Transverse colon (tissue), 4 donors: ENCODE results near the gene ACSF3. TPM values are rescaled to one million over a fixed set of nuclear protein-coding genes. Genes with fewer than 3 reads are reported as not detected.
A peak's percentile ranks its signal among the peaks of the same experiment; 100 is the strongest.

Experiments used
- DNase-seq: peaks from one replicate; pipeline ENCODE4 v3.0.0-alpha.2; 2019
- H3K27ac ChIP-seq, 4 donors: fragments of 200-600 bp; sonication (generic); 2 replicates each; pipeline ENCODE4 v1.5.1; 2016 to 2018; ENCODE audit warnings: inconsistent platforms in 4 of 4
- H3K27me3 ChIP-seq: fragments of 200-600 bp; sonication (generic); 2 replicates; pipeline ENCODE4 v1.5.1; 2017; ENCODE audit warnings: inconsistent platforms
- H3K36me3 ChIP-seq, 4 donors: fragments of 200-600 bp; sonication (generic); 2 replicates each; pipeline ENCODE4 v1.5.1; 2017 to 2019; ENCODE audit warnings: inconsistent platforms in 4 of 4
- H3K4me1 ChIP-seq, 4 donors: fragments of 200-600 bp; sonication (generic); 2 replicates each; pipeline ENCODE4 v1.5.1; 2017 to 2020; ENCODE audit warnings: inconsistent platforms in 4 of 4
- H3K4me3 ChIP-seq, 4 donors: fragments of 200-600 bp; sonication (generic); 1 replicate in 1 of 4; 2 replicates in 3 of 4; pipeline versions ENCODE4 v1.5.1 to v1.6.1; 2017 to 2019; ENCODE audit warnings: inconsistent platforms in 4 of 4
- H3K9me3 ChIP-seq, 2 donors: fragments of 200-600 bp; sonication (generic); 2 replicates each; pipeline ENCODE4 v1.5.1; 2017 to 2019; ENCODE audit warnings: inconsistent platforms in 2 of 2
- CTCF ChIP-seq, 5 experiments: fragments of 200-600 bp in 3 of 5; fragments of 450-650 bp in 2 of 5; sonication (generic) in 3 of 5; IDR thresholded peaks; 1 replicate in 2 of 5; 2 replicates in 3 of 5; pipeline ENCODE4 v1.5.1; 2016 to 2017; ENCODE audit warnings: antibody characterized with exemption in 5 of 5, inconsistent platforms in 3 of 5, mild to moderate bottlenecking in 2 of 5, moderate library complexity in 1 of 5
- EP300 ChIP-seq: sonication (generic); formaldehyde crosslinking; IDR thresholded peaks from one replicate; pipeline ENCODE4 v1.6.1; 2017; ENCODE audit warnings: antibody characterized with exemption, low read depth
- POLR2A ChIP-seq: fragments of 450-650 bp; IDR thresholded peaks from one replicate; pipeline ENCODE4 v1.6.1; 2016; ENCODE audit warnings: antibody characterized with exemption, mild to moderate bottlenecking, moderate library complexity
- POLR2AphosphoS5 ChIP-seq, 3 donors: sonication (generic); formaldehyde crosslinking; IDR thresholded peaks; one replicate each; pipeline ENCODE4 v1.6.1; 2016; ENCODE audit warnings: antibody characterized with exemption in 3 of 3
- WGBS, 2 donors: methylation state at CpG; one replicate each; pipeline ENCODE4 v1.1.5; 2018; ENCODE audit warnings: low coverage in 1 of 2; 5-methylcytosine and 5-hydroxymethylcytosine counted together
- in situ Hi-C, 4 donors: fragments of 200-750 bp; cut with MboI; loops; one replicate each; pipeline versions ENCODE4 v1.15.0 to v1.15.1; 2017; ENCODE audit warnings: low sequenced_read_pairs in 3 of 4, low pct_ligation_motif_present in 1 of 4, low pct_unique_long_range_greater_than_20kb in 1 of 4
- intact Hi-C: fragments of 100-400 bp; cut with DNase I; formaldehyde crosslinking; loops from one replicate; pipeline ENCODE4 v1.15.1; 2023; ENCODE audit warnings: low total_unique reads
- total RNA-seq, 4 donors: library from RNA; depleted of rRNA; stranded (reverse); fragments of >200 nt; gene quantifications; one replicate each; pipeline ENCODE4 v1.1.0, GENCODE V29; 2016

ACSF3 gene
- total RNA-seq, 4 donors from 2014 or later, result 54.5 to 120 (median 75.8) TPM

- no peak overlapping the region for H3K4me3 ChIP-seq
- intact Hi-C loops, result no loop called here
- H3K27me3 ChIP-seq, result no peaks in the 10 kb centered on the region
These were observed 12.0 kb downstream of the ACSF3 start for GRCh38 chr16:89105599-89106151.

GRCh38 chr16:89106533-89107202 is 13.0 kb downstream of the ACSF3 start:
- TF ChIP-seq POLR2AphosphoS5 (IDR thresholded peaks at IDR 0.05) (no peak), CTCF (IDR thresholded peaks at IDR 0.05) (no peak), POLR2A (no peak), EP300 (no peak)
- Histone ChIP-seq H3K4me3 (no peak overlapping the region), H3K4me1 (peaks cover 10 to 31% (median 21%) of the 10 kb centered on the region in 4 donors), H3K27me3 (no peaks in the 10 kb centered on the region), H3K36me3 (peaks cover 0 to 20% (median 5%) of the 10 kb centered on the region in 4 donors), H3K27ac (no peak overlapping the region), H3K9me3 (no peaks in the 10 kb centered on the region)
- intact Hi-C loops, result no loop called here
- in situ Hi-C loops, result no loop called here
- no peak for DNase-seq
- WGBS, 2 donors, result 91 to 94% methylated on average over 5 to 15 of the region's 15 CpGs

More at GRCh38 chr16:89105599-89106151, 12.0 kb downstream of the ACSF3 start:
- H3K36me3 ChIP-seq, result peaks cover 0 to 15% (median 7%) of the 10 kb centered on the region in 4 donors
- DNase-seq, result no peak
- TF ChIP-seq POLR2A (no peak), CTCF (IDR thresholded peaks at IDR 0.05) (no peak), POLR2AphosphoS5 (IDR thresholded peaks at IDR 0.05) (no peak), EP300 (no peak)
- H3K9me3 ChIP-seq, result no peaks in the 10 kb centered on the region
- 93% methylated on average over 16 of the region's 16 CpGs; no CpG with 5 or more reads in 1 of the 2 donors for WGBS, 2 donors
- H3K4me1 ChIP-seq, result peaks cover 17 to 40% (median 24%) of the 10 kb centered on the region in 4 donors
- in situ Hi-C loops, result no loop called here
- no peak overlapping the region for H3K27ac ChIP-seq

GRCh38 chr16:89107203-89107582 is 13.5 kb downstream of the ACSF3 start:
- WGBS, 2 donors, result 94 to 96% methylated on average over 9 to 20 of the region's 20 CpGs
- TF ChIP-seq POLR2AphosphoS5 (IDR thresholded peaks at IDR 0.05), result no peak
- TF ChIP-seq EP300, result no peak
- TF ChIP-seq CTCF (IDR thresholded peaks at IDR 0.05), result no peak
- no peak for TF ChIP-seq POLR2A
- in situ Hi-C loops (no loop called here), intact Hi-C loops (no loop called here)
- Histone ChIP-seq H3K4me1 (peaks cover 5 to 26% (median 16%) of the 10 kb centered on the region in 4 donors), H3K27ac (no peak overlapping the region), H3K4me3 (no peak overlapping the region), H3K9me3 (no peaks in the 10 kb centered on the region), H3K27me3 (no peaks in the 10 kb centered on the region), H3K36me3 (peaks cover 0 to 20% (median 7%) of the 10 kb centered on the region in 4 donors)
- DNase-seq, result no peak

- in situ Hi-C loops (no loop called here), intact Hi-C loops (no loop called here)
- Histone ChIP-seq H3K27ac (peak overlapping the region in 2 of 4 donors; percentile 13 to 56), H3K36me3 (peaks cover 0 to 32% (median 11%) of the 10 kb centered on the region in 4 donors), H3K27me3 (no peaks in the 10 kb centered on the region), H3K4me3 (no peak overlapping the region), H3K9me3 (no peaks in the 10 kb centered on the region), H3K4me1 (peaks cover 0 to 15% (median 7%) of the 10 kb centered on the region in 4 donors)
- TF ChIP-seq EP300, result no peak
- no peak for TF ChIP-seq POLR2AphosphoS5 (IDR thresholded peaks at IDR 0.05)
- TF ChIP-seq POLR2A, result no peak
- TF ChIP-seq CTCF (IDR thresholded peaks at IDR 0.05), result no peak
- DNase-seq, result no peak
- 68 to 69% methylated on average over 4 to 5 of the region's 5 CpGs for WGBS, 2 donors
These were observed 14.8 kb downstream of the ACSF3 start for GRCh38 chr16:89108416-89108815.
